GM19351 (cell line): ENCODE data around the gene KIF1A.

Source experiments
- ATAC-seq: cut with Tn5 transposase; IDR thresholded peaks from one replicate; pipeline ENCODE4 v1.9.1; 2021; ENCODE audit warnings: mild to moderate bottlenecking, moderate library complexity; ENCODE audit not compliant: unreplicated experiment

The KIF1A gene

GRCh38 chr2:240819858-240820606, at the start of gene KIF1A:
Gene KIF1A (minus strand): TSS chr2:240820219. CDS start chr2:240797752, 22,467 bp downstream.
- no peak for ATAC-seq

- ATAC-seq = no peak
Measured at GRCh38 chr2:240869109-240869955, 49.3 kb upstream of the KIF1A start.

GRCh38 chr2:240868286-240869108, 48.5 kb upstream of the KIF1A start, which contains the start of gene AGXT:
Gene AGXT (plus strand): TSS chr2:240868824. CDS start chr2:240868866, 42 bp downstream.
- no peak for ATAC-seq

- no peak for ATAC-seq
Measured at GRCh38 chr2:240865391-240865790, 45.4 kb upstream of the KIF1A start.

GRCh38 chr2:240864475-240864874, 44.5 kb upstream of the KIF1A start:
- no peak for ATAC-seq

GRCh38 chr2:240861547-240861946, 41.5 kb upstream of the KIF1A start:
- ATAC-seq = no peak

- no peak for ATAC-seq
Measured at GRCh38 chr2:240858871-240859270, 38.9 kb upstream of the KIF1A start.

- no peak for ATAC-seq
Measured at GRCh38 chr2:240858321-240858720, 38.3 kb upstream of the KIF1A start.

GRCh38 chr2:240857039-240858008, 37.3 kb upstream of the KIF1A start:
- ATAC-seq = no peak

GRCh38 chr2:240856151-240856980, 36.3 kb upstream of the KIF1A start:
- no peak for ATAC-seq

- ATAC-seq = no peak
Measured at GRCh38 chr2:240855670-240856069, 35.7 kb upstream of the KIF1A start.

GRCh38 chr2:240852671-240853314, 32.8 kb upstream of the KIF1A start:
- ATAC-seq = no peak

GRCh38 chr2:240851078-240851991, 31.3 kb upstream of the KIF1A start:
- peak; percentile 61 for ATAC-seq

GRCh38 chr2:240850756-240851077, 30.7 kb upstream of the KIF1A start:
- ATAC-seq = no peak

- no peak for ATAC-seq
Measured at GRCh38 chr2:240850026-240850425, 30.0 kb upstream of the KIF1A start.

- no peak for ATAC-seq
Measured at GRCh38 chr2:240848900-240849680, 29.1 kb upstream of the KIF1A start.

- no peak for ATAC-seq
Measured at GRCh38 chr2:240847817-240848216, 27.8 kb upstream of the KIF1A start.
